Measurements from ENCODE around the gene ABCB9.

DNA sequence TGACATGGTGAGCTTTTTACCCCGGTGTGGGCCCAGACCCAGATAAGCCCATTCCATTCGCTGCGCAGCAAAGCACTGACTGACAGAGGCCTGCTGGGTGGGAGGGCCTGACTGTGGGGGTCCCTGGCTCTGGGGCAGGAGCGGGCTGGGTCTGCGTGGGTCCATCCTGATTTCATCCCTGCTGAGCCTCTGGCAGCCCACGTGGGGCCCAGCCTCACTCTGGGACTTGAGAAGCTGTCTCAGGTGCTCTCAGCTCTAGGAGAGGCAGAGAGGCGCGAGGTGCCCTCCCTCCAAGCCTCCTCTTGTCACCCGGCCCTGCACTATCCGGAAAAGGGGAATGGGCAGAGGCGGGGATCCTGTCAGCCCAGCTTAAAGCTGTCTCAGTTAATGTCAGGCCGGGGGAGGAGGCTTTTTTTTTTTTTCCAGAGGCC, 927 bp downstream of the ABCB9 start:
- no peak for TF ChIP-seq TCF7 (CRISPR knock-in tag; IDR thresholded peaks at IDR 0.05; ENCODE audit: low read depth)
- TF ChIP-seq, protein P1, sequence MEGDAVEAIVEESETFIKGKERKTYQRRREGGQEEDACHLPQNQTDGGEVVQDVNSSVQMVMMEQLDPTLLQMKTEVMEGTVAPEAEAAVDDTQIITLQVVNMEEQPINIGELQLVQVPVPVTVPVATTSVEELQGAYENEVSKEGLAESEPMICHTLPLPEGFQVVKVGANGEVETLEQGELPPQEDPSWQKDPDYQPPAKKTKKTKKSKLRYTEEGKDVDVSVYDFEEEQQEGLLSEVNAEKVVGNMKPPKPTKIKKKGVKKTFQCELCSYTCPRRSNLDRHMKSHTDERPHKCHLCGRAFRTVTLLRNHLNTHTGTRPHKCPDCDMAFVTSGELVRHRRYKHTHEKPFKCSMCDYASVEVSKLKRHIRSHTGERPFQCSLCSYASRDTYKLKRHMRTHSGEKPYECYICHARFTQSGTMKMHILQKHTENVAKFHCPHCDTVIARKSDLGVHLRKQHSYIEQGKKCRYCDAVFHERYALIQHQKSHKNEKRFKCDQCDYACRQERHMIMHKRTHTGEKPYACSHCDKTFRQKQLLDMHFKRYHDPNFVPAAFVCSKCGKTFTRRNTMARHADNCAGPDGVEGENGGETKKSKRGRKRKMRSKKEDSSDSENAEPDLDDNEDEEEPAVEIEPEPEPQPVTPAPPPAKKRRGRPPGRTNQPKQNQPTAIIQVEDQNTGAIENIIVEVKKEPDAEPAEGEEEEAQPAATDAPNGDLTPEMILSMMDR (IDR thresholded peaks at IDR 0.05): no peak
- TF ChIP-seq ZNF219 (CRISPR knock-in tag; IDR thresholded peaks at IDR 0.05; ENCODE audit: borderline replicate concordance): no peak
- no peak for TF ChIP-seq MLX (CRISPR knock-in tag; IDR thresholded peaks at IDR 0.05)
- no peak for TF ChIP-seq CREB1 (CRISPR knock-in tag; IDR thresholded peaks at IDR 0.05)
- TF ChIP-seq, protein P2, sequence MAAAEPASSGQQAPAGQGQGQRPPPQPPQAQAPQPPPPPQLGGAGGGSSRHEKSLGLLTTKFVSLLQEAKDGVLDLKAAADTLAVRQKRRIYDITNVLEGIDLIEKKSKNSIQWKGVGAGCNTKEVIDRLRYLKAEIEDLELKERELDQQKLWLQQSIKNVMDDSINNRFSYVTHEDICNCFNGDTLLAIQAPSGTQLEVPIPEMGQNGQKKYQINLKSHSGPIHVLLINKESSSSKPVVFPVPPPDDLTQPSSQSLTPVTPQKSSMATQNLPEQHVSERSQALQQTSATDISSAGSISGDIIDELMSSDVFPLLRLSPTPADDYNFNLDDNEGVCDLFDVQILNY (CRISPR knock-in tag; IDR thresholded peaks at IDR 0.05): no peak
- TF ChIP-seq, protein P3, sequence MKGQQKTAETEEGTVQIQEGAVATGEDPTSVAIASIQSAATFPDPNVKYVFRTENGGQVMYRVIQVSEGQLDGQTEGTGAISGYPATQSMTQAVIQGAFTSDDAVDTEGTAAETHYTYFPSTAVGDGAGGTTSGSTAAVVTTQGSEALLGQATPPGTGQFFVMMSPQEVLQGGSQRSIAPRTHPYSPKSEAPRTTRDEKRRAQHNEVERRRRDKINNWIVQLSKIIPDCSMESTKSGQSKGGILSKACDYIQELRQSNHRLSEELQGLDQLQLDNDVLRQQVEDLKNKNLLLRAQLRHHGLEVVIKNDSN (CRISPR knock-in tag; IDR thresholded peaks at IDR 0.05): no peak
- no peak for TF ChIP-seq ELF4 (CRISPR knock-in tag; IDR thresholded peaks at IDR 0.05; ENCODE audit: low read depth)
- TF ChIP-seq RORB (CRISPR knock-in tag; IDR thresholded peaks at IDR 0.05): no peak
